ENCODE results near the gene PTPRJ. TPM values are rescaled to one million over a fixed set of nuclear protein-coding genes. Genes with fewer than 3 reads are reported as not detected.

PTPRJ gene
- polyA plus RNA-seq, 3 donors: 10.0 to 36.4 (median 14.6) TPM

DNA sequence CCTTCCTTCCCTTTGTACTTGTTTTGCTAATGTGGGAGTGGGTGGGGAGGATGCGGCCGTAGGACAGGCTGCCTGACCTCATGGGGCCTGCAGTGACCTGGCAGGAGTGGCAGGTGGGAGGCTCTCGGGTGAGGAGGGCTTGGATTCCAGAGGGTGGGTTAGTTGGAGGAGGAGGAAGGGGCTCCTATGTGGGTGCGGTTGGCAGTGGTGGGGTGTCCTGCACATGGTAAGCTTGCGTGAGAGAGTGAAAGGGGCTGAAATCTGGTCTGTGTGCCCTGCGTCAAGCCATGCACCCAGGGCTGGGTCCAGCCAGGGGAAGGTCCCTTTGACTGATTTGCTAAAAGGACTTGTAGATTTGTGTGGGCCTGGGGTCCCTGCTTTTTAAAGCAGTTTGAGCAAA is 145.5 kb downstream of the PTPRJ start:
- Histone ChIP-seq H3K4me3 (replicated peaks in 1 of 3; ENCODE audit: low read depth in 2 of 3, low read length in 3 of 3) (no peak overlapping the region), H3K27me3 (ENCODE audit: control insufficient read depth in 2 of 2, insufficient read depth in 2 of 2, low read length in 2 of 2) (no peaks in the 10 kb centered on the region), H2AFZ (ENCODE audit: insufficient read depth, low read depth, low read length, poor library complexity, severe bottlenecking) (no peak overlapping the region), H3K4me1 (ENCODE audit: control insufficient read depth in 1 of 2, insufficient read depth in 2 of 2, low read length in 2 of 2) (no peaks in the 10 kb centered on the region), H3K79me2 (ENCODE audit: insufficient read depth, low read length) (peaks cover 2% of the 10 kb centered on the region), H3K9me3 (replicated peaks in 1 of 2; ENCODE audit: control insufficient read depth in 1 of 2, insufficient read depth in 1 of 2, low read length in 2 of 2) (no peaks in the 10 kb centered on the region), H4K20me1 (ENCODE audit: insufficient read depth, low read length) (peaks cover 96% of the 10 kb centered on the region), H3K27ac (ENCODE audit: low read depth in 1 of 2, low read length in 2 of 2) (no peak overlapping the region), H3K4me2 (replicated peaks; ENCODE audit: extremely low read depth, low read length, poor library complexity, severe bottlenecking) (no peak overlapping the region), H3K36me3 (replicated peaks in 1 of 2; ENCODE audit: control insufficient read depth in 1 of 2, insufficient read depth in 2 of 2, low read length in 2 of 2) (peaks cover 96 to 97% of the 10 kb centered on the region in 2 donors), H3K9ac (ENCODE audit: insufficient read depth, low read length, poor library complexity, severe bottlenecking) (no peak overlapping the region)
- intact Hi-C loops (cut with micrococcal nuclease): no loop called here
- 94% methylated on average over 6 of the region's 6 CpGs for WGBS (ENCODE audit: insufficient coverage)
- no peak for DNase-seq
- TF ChIP-seq, protein P1, sequence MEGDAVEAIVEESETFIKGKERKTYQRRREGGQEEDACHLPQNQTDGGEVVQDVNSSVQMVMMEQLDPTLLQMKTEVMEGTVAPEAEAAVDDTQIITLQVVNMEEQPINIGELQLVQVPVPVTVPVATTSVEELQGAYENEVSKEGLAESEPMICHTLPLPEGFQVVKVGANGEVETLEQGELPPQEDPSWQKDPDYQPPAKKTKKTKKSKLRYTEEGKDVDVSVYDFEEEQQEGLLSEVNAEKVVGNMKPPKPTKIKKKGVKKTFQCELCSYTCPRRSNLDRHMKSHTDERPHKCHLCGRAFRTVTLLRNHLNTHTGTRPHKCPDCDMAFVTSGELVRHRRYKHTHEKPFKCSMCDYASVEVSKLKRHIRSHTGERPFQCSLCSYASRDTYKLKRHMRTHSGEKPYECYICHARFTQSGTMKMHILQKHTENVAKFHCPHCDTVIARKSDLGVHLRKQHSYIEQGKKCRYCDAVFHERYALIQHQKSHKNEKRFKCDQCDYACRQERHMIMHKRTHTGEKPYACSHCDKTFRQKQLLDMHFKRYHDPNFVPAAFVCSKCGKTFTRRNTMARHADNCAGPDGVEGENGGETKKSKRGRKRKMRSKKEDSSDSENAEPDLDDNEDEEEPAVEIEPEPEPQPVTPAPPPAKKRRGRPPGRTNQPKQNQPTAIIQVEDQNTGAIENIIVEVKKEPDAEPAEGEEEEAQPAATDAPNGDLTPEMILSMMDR (IDR thresholded peaks at IDR 0.05): no peak
- Mint-ChIP-seq H3K36me3 (peaks cover 96 to 97% of the 10 kb centered on the region in 2 donors), H3K27ac (peak overlapping the region in 1 of 7 donors; percentile 5), H3K4me3 (no peak overlapping the region), H3K4me1 (peaks cover 2% of the 10 kb centered on the region), H3K9me3 (no peaks in the 10 kb centered on the region), H3K27me3 (ENCODE audit: low read depth in 3 of 3) (peaks cover 0 to 2% (median 0%) of the 10 kb centered on the region in 3 donors)

DNA sequence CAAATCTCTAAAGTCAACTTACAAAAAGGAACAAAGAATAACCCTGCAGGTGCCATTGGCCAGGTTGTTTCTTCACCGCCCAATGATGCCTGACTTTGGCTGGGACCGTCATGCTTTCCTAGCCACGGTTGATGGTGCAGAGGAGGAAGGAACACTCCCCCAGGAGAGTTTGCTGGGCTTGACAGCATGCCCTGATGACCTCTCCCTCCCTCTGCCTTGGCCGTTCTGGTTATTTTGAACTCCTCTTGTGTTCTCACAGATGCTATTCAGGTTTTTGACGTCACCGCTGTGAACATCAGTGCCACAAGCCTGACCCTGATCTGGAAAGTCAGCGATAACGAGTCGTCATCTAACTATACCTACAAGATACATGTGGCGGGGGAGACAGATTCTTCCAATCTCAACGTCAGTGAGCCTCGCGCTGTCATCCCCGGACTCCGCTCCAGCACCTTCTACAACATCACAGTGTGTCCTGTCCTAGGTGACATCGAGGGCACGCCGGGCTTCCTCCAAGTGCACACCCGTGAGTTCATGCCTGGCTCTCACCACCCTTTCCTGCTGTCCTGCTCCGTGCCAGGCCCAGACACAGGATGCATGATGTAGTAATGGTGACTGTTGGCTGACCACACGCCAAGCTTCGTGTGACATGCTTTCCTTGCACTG is 147.3 kb downstream of the PTPRJ start:
- no peak overlapping the region for H3K4me2 ChIP-seq (replicated peaks; ENCODE audit: extremely low read depth, low read length, poor library complexity, severe bottlenecking)
- peaks cover 2% of the 10 kb centered on the region for H3K79me2 ChIP-seq (ENCODE audit: insufficient read depth, low read length)
- H4K20me1 ChIP-seq (ENCODE audit: insufficient read depth, low read length): peaks cover 84% of the 10 kb centered on the region
- no peaks in the 10 kb centered on the region for H3K4me1 ChIP-seq (ENCODE audit: control insufficient read depth in 1 of 2, insufficient read depth in 2 of 2, low read length in 2 of 2)
- no peak overlapping the region for H3K9ac ChIP-seq (ENCODE audit: insufficient read depth, low read length, poor library complexity, severe bottlenecking)
- H3K36me3 ChIP-seq (replicated peaks in 1 of 2; ENCODE audit: control insufficient read depth in 1 of 2, insufficient read depth in 2 of 2, low read length in 2 of 2): peaks cover 92 to 94% of the 10 kb centered on the region in 2 donors
- no peaks in the 10 kb centered on the region for H3K9me3 ChIP-seq (replicated peaks in 1 of 2; ENCODE audit: control insufficient read depth in 1 of 2, insufficient read depth in 1 of 2, low read length in 2 of 2)
- H2AFZ ChIP-seq (ENCODE audit: insufficient read depth, low read depth, low read length, poor library complexity, severe bottlenecking): no peak overlapping the region
- DNase-seq: no peak
- intact Hi-C loops (cut with micrococcal nuclease): no loop called here
- H3K9me3 Mint-ChIP-seq: no peaks in the 10 kb centered on the region
- peak overlapping the region in 1 of 7 donors; percentile 44 for H3K27ac Mint-ChIP-seq
- no peaks in the 10 kb centered on the region for H3K27me3 ChIP-seq (ENCODE audit: control insufficient read depth in 2 of 2, insufficient read depth in 2 of 2, low read length in 2 of 2)
- H3K4me3 ChIP-seq (replicated peaks in 1 of 3; ENCODE audit: low read depth in 2 of 3, low read length in 3 of 3): no peak overlapping the region
- 92% methylated on average over 19 of the region's 22 CpGs for WGBS (ENCODE audit: insufficient coverage)
- peaks cover 89 to 94% of the 10 kb centered on the region in 2 donors for H3K36me3 Mint-ChIP-seq
- TF ChIP-seq, protein P1 (IDR thresholded peaks at IDR 0.05): no peak
- H3K4me1 Mint-ChIP-seq: peaks cover 2% of the 10 kb centered on the region
- no peak overlapping the region for H3K27ac ChIP-seq (ENCODE audit: low read depth in 1 of 2, low read length in 2 of 2)
- H3K27me3 Mint-ChIP-seq (ENCODE audit: low read depth in 3 of 3): peaks cover 0 to 2% (median 0%) of the 10 kb centered on the region in 3 donors
- H3K4me3 Mint-ChIP-seq: no peak overlapping the region
